ENCODE data around the gene NKX6-2.

The NKX6-2 gene

DNA sequence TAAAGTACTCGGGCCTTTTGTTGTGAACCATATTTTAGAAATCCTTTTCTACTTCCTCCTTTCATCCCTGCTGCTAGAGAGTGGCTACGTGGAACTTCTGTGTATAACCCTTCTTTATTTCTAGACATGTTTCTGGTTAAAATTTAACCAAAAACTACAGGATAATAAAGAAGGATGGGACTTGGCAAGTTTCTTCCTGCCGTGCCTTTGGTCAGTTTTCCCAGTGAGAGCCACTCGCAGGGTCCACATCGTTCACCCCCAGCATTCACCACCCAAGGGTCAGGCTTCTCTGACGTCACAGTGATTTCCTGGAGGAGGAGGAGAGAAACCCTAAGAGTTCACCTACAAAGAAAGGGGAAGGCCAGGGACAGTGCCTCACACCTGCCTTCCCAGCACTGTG, 45.4 kb downstream of the NKX6-2 start:
- H3K4me2 ChIP-seq (ENCODE audit: low read length): no peak overlapping the region

GRCh38 chr10:132739225-132739613, 46.7 kb downstream of the NKX6-2 start:
- Histone ChIP-seq H3K36me3 (ENCODE audit: control insufficient read depth, low read length) (no peaks in the 10 kb centered on the region), H3K4me2 (ENCODE audit: low read length) (no peak overlapping the region), H3K79me2 (ENCODE audit: control insufficient read depth, low read length) (no peaks in the 10 kb centered on the region), H3F3A (ENCODE audit: control insufficient read depth, insufficient read depth) (no peaks in the 10 kb centered on the region), H3K9me2 (replicated peaks; ENCODE audit: control insufficient read depth, low read length) (no peaks in the 10 kb centered on the region), H3K27me3 (ENCODE audit: control insufficient read depth, low read length) (no peaks in the 10 kb centered on the region), H4K20me1 (ENCODE audit: control insufficient read depth, insufficient read depth, low read depth, low read length) (no peaks in the 10 kb centered on the region), H3K9me3 (ENCODE audit: control insufficient read depth, insufficient read depth, low read length) (peaks cover 9% of the 10 kb centered on the region; the same call in 1 of the 2 replicates), H3K4me3 (ENCODE audit: low read length) (no peak overlapping the region), H3K4me1 (ENCODE audit: control insufficient read depth, low read length) (no peaks in the 10 kb centered on the region), H3K27ac (ENCODE audit: low read depth, low read length) (no peak overlapping the region)
- TF ChIP-seq CTCF (IDR thresholded peaks at IDR 0.05; ENCODE audit: low read depth, low read length, poor library complexity, severe bottlenecking) (no peak), EZH2phosphoT487 (IDR thresholded peaks at IDR 0.05; ENCODE audit: borderline replicate concordance, low read length) (no peak)

More for the DNA sequence above, 45.4 kb downstream of the NKX6-2 start:
- Histone ChIP-seq H3K27ac (ENCODE audit: low read depth, low read length) (no peak overlapping the region), H3F3A (ENCODE audit: control insufficient read depth, insufficient read depth) (no peaks in the 10 kb centered on the region), H3K4me1 (ENCODE audit: control insufficient read depth, low read length) (no peaks in the 10 kb centered on the region), H3K79me2 (ENCODE audit: control insufficient read depth, low read length) (no peaks in the 10 kb centered on the region), H3K36me3 (ENCODE audit: control insufficient read depth, low read length) (no peaks in the 10 kb centered on the region), H3K9me3 (ENCODE audit: control insufficient read depth, insufficient read depth, low read length) (peaks cover 13% of the 10 kb centered on the region), H4K20me1 (ENCODE audit: control insufficient read depth, insufficient read depth, low read depth, low read length) (no peaks in the 10 kb centered on the region), H3K9me2 (replicated peaks; ENCODE audit: control insufficient read depth, low read length) (no peaks in the 10 kb centered on the region), H3K4me3 (ENCODE audit: low read length) (no peak overlapping the region), H3K27me3 (ENCODE audit: control insufficient read depth, low read length) (no peaks in the 10 kb centered on the region)
- no peak for TF ChIP-seq EZH2phosphoT487 (IDR thresholded peaks at IDR 0.05; ENCODE audit: borderline replicate concordance, low read length)

- no peak for TF ChIP-seq EZH2phosphoT487 (IDR thresholded peaks at IDR 0.05; ENCODE audit: borderline replicate concordance, low read length)
- H3K4me1 ChIP-seq (ENCODE audit: control insufficient read depth, low read length): no peaks in the 10 kb centered on the region
- no peak overlapping the region for H3K27ac ChIP-seq (ENCODE audit: low read depth, low read length)
- H3K36me3 ChIP-seq (ENCODE audit: control insufficient read depth, low read length): no peaks in the 10 kb centered on the region
- H3K4me3 ChIP-seq (ENCODE audit: low read length): no peak overlapping the region
- no peaks in the 10 kb centered on the region for H4K20me1 ChIP-seq (ENCODE audit: control insufficient read depth, insufficient read depth, low read depth, low read length)
- H3K4me2 ChIP-seq (ENCODE audit: low read length): no peak overlapping the region
- peaks cover 9% of the 10 kb centered on the region; the same call in 1 of the 2 replicates for H3K9me3 ChIP-seq (ENCODE audit: control insufficient read depth, insufficient read depth, low read length)
- H3K79me2 ChIP-seq (ENCODE audit: control insufficient read depth, low read length): no peaks in the 10 kb centered on the region
- H3K9me2 ChIP-seq (replicated peaks; ENCODE audit: control insufficient read depth, low read length): no peaks in the 10 kb centered on the region
- no peaks in the 10 kb centered on the region for H3K27me3 ChIP-seq (ENCODE audit: control insufficient read depth, low read length)
- no peaks in the 10 kb centered on the region for H3F3A ChIP-seq (ENCODE audit: control insufficient read depth, insufficient read depth)
Observed at GRCh38 chr10:132738454-132739224, 47.3 kb downstream of the NKX6-2 start.

DNA sequence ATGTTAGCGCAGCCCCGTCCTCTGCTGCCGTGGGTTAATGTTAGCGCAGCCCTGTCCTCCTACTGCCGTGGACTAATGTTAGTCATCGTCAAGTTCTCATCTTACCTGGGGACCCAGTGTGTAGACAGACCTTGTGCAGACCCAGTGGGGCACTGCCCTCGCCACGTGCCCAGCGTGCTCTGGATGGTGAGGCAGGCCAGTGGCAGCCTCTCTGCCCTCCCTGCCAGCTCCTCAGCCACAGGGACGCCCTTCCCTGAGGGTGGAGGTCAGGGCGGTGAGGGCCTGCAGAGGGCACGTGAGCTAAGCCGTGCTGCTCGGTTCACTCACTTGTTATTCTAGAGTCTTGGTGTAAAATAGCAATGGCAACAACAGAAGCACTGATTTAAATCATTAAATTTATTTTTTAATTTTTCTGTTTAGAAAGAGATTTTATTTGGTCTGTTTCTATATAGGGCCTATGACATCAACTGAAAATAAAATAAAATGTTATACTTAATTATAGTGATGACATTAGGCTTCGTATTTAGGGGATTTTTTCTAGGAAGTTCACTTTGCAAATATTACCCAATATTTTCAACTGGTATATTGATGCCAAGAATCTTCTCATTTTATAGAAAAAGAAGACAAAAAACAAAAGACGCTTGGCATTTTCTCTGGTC, 48.4 kb downstream of the NKX6-2 start:
- Histone ChIP-seq H3K27me3 (ENCODE audit: control insufficient read depth, low read length) (no peaks in the 10 kb centered on the region), H3K4me1 (ENCODE audit: control insufficient read depth, low read length) (no peaks in the 10 kb centered on the region), H3K36me3 (ENCODE audit: control insufficient read depth, low read length) (no peaks in the 10 kb centered on the region), H3K4me2 (ENCODE audit: low read length) (no peak overlapping the region), H3K9me2 (replicated peaks; ENCODE audit: control insufficient read depth, low read length) (no peaks in the 10 kb centered on the region), H3K27ac (ENCODE audit: low read depth, low read length) (no peak overlapping the region), H3K4me3 (ENCODE audit: low read length) (no peak overlapping the region), H3K79me2 (ENCODE audit: control insufficient read depth, low read length) (no peaks in the 10 kb centered on the region), H4K20me1 (ENCODE audit: control insufficient read depth, insufficient read depth, low read depth, low read length) (no peaks in the 10 kb centered on the region), H3K9me3 (ENCODE audit: control insufficient read depth, insufficient read depth, low read length) (peaks cover 5% of the 10 kb centered on the region; the same call in 1 of the 2 replicates), H3F3A (ENCODE audit: control insufficient read depth, insufficient read depth) (no peaks in the 10 kb centered on the region)
- TF ChIP-seq CTCF (IDR thresholded peaks at IDR 0.05; ENCODE audit: low read depth, low read length, poor library complexity, severe bottlenecking): no peak
- no peak for TF ChIP-seq EZH2phosphoT487 (IDR thresholded peaks at IDR 0.05; ENCODE audit: borderline replicate concordance, low read length)

All from DOHH2 (cell line).